Gastroesophageal sphincter (tissue), 4 donors: ENCODE results near the gene TRAPPC2L. TPM values are rescaled to one million over a fixed set of nuclear protein-coding genes. Genes with fewer than 3 reads are reported as not detected.
A peak's percentile ranks its signal among the peaks of the same experiment; 100 is the strongest.

ENCODE experiments used
- ATAC-seq: fragments of 150-250 bp; one replicate; pipeline ENCODE4 v1.9.1; 2016; ENCODE audit warnings: mild to moderate bottlenecking, moderate library complexity
- H3K27ac ChIP-seq, 4 donors: fragments of 200-600 bp; sonication (generic) in 3 of 4; 1 replicate in 3 of 4; 2 replicates in 1 of 4; pipeline ENCODE4 v1.5.1; 2016 to 2019
- H3K27me3 ChIP-seq: fragments of 200-600 bp; sonication (generic); one replicate; pipeline ENCODE4 v1.5.1; 2019
- H3K36me3 ChIP-seq, 2 donors: fragments of 200-600 bp; sonication (generic); one replicate each; pipeline ENCODE4 v1.5.1; 2019; ENCODE audit warnings: control low read depth in 1 of 2
- H3K4me1 ChIP-seq, 3 donors: fragments of 200-600 bp; sonication (generic); 1 replicate in 2 of 3; 2 replicates in 1 of 3; pipeline ENCODE4 v1.5.1; 2016 to 2019; ENCODE audit warnings: control low read depth in 2 of 3
- H3K4me3 ChIP-seq, 2 donors: fragments of 200-600 bp; sonication (generic); one replicate each; pipeline ENCODE4 v1.5.1; 2019; ENCODE audit warnings: mild to moderate bottlenecking in 1 of 2, moderate library complexity in 1 of 2
- H3K9me3 ChIP-seq, 3 donors: fragments of 200-600 bp; sonication (generic); one replicate each; pipeline ENCODE4 v1.5.1; 2017 to 2019; ENCODE audit warnings: control low read depth in 2 of 3
- CTCF ChIP-seq, 4 experiments: fragments of 200-600 bp in 2 of 4; fragments of 450-650 bp in 2 of 4; sonication (generic) in 1 of 4; IDR thresholded peaks; one replicate each; pipeline ENCODE4 v1.5.1; 2017 to 2019; ENCODE audit warnings: antibody characterized with exemption in 4 of 4, mild to moderate bottlenecking in 2 of 4, moderate library complexity in 2 of 4
- EP300 ChIP-seq: sonication (generic); formaldehyde crosslinking; IDR thresholded peaks from one replicate; pipeline ENCODE4 v1.6.1; 2017; ENCODE audit warnings: antibody characterized with exemption, mild to moderate bottlenecking
- POLR2A ChIP-seq, 2 donors: fragments of 450-650 bp; IDR thresholded peaks; one replicate each; pipeline ENCODE4 v1.6.1; 2017; ENCODE audit warnings: antibody characterized with exemption in 2 of 2, mild to moderate bottlenecking in 2 of 2, moderate library complexity in 1 of 2
- POLR2AphosphoS5 ChIP-seq: sonication (generic); formaldehyde crosslinking; IDR thresholded peaks from one replicate; pipeline ENCODE4 v1.6.1; 2017; ENCODE audit warnings: antibody characterized with exemption
- WGBS, 2 donors: methylation state at CpG; one replicate each; pipeline ENCODE4 v1.1.5; 2018; ENCODE audit warnings: low coverage in 1 of 2; 5-methylcytosine and 5-hydroxymethylcytosine counted together
- total RNA-seq, 4 donors: library from RNA; depleted of rRNA; stranded (reverse); fragments of >200 nt; gene quantifications; one replicate each; pipeline ENCODE4 v1.1.0, GENCODE V29; 2016

TRAPPC2L gene
- total RNA-seq, 4 donors from 2014 or later = 18.7 to 40.0 (median 21.5) TPM

GRCh38 chr16:88870608-88871348 is 13.9 kb downstream of the TRAPPC2L start:
- Histone ChIP-seq H3K9me3 (no peaks in the 10 kb centered on the region), H3K27me3 (peaks cover 73% of the 10 kb centered on the region), H3K36me3 (no peaks in the 10 kb centered on the region), H3K4me1 (peaks cover 0 to 12% (median 0%) of the 10 kb centered on the region in 3 donors), H3K4me3 (peak overlapping the region in 1 of 2 donors; percentile 2), H3K27ac (no peak overlapping the region)
- peak; percentile 17 for ATAC-seq
- TF ChIP-seq EP300 (no peak), POLR2A (IDR thresholded peaks at IDR 0.05) (no peak), CTCF (IDR thresholded peaks at IDR 0.05) (no peak), POLR2AphosphoS5 (no peak)
- WGBS, 2 donors = 16% methylated on average over 7 of the region's 37 CpGs; no CpG with 5 or more reads in 1 of the 2 donors

- Histone ChIP-seq H3K4me3 (no peak overlapping the region), H3K36me3 (no peaks in the 10 kb centered on the region), H3K27ac (no peak overlapping the region), H3K4me1 (peaks cover 0 to 12% (median 0%) of the 10 kb centered on the region in 3 donors), H3K27me3 (peaks cover 68% of the 10 kb centered on the region), H3K9me3 (no peaks in the 10 kb centered on the region)
- WGBS, 2 donors = 42% methylated on average over 4 of the region's 8 CpGs; no CpG with 5 or more reads in 1 of the 2 donors
- TF ChIP-seq EP300 (no peak), CTCF (IDR thresholded peaks at IDR 0.05) (no peak), POLR2A (IDR thresholded peaks at IDR 0.05) (no peak), POLR2AphosphoS5 (no peak)
- no peak for ATAC-seq
These were observed 14.4 kb downstream of the TRAPPC2L start for GRCh38 chr16:88871349-88871702.

- Histone ChIP-seq H3K4me3 (no peak overlapping the region), H3K4me1 (peaks cover 0 to 12% (median 0%) of the 10 kb centered on the region in 3 donors), H3K27me3 (peaks cover 65% of the 10 kb centered on the region), H3K27ac (no peak overlapping the region), H3K36me3 (peaks cover 0 to 4% of the 10 kb centered on the region in 2 donors), H3K9me3 (no peaks in the 10 kb centered on the region)
- no peak for ATAC-seq
- TF ChIP-seq POLR2A (IDR thresholded peaks at IDR 0.05) (no peak), EP300 (no peak), POLR2AphosphoS5 (no peak), CTCF (IDR thresholded peaks at IDR 0.05) (no peak)
- WGBS, 2 donors = no CpG with 5 or more reads among the region's 21 CpGs
These were observed 14.9 kb downstream of the TRAPPC2L start for GRCh38 chr16:88871730-88872416.

GRCh38 chr16:88872650-88873331 is 15.9 kb downstream of the TRAPPC2L start:
- no peak for ATAC-seq
- H3K36me3 ChIP-seq = peaks cover 0 to 8% of the 10 kb centered on the region in 2 donors
- 60% methylated on average over 1 of the region's 25 CpGs; no CpG with 5 or more reads in 1 of the 2 donors for WGBS, 2 donors
- H3K27me3 ChIP-seq = peaks cover 65% of the 10 kb centered on the region
- peaks cover 0 to 12% (median 0%) of the 10 kb centered on the region in 3 donors for H3K4me1 ChIP-seq
- TF ChIP-seq EP300 (no peak), POLR2AphosphoS5 (no peak), CTCF (IDR thresholded peaks at IDR 0.05) (no peak), POLR2A (IDR thresholded peaks at IDR 0.05) (no peak)
- H3K27ac ChIP-seq = no peak overlapping the region
- no peak overlapping the region for H3K4me3 ChIP-seq
- no peaks in the 10 kb centered on the region for H3K9me3 ChIP-seq
